ENCODE measurements around the gene EIF4A3.

Gene EIF4A3

DNA sequence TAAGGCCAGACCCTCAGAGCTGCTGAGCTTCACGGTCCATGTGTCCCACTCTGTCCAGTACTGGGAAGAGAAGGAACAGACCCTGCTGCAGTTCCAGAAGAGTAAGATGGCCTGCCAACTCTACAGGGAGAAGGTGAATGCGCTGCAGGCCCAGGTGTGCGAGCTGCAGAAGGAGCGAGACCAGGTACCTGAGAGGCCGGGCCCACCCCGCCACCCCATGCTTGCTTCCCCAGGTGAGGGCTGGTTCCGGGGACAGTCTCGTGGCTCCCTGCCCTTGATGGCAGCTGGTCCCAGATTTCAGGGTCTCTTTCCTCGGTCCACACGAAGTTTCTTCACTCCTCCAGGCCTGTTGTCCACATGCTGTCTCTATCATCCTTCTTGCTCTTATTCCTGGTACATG is 43.8 kb upstream of the EIF4A3 start:
- TF ChIP-seq, protein P1, sequence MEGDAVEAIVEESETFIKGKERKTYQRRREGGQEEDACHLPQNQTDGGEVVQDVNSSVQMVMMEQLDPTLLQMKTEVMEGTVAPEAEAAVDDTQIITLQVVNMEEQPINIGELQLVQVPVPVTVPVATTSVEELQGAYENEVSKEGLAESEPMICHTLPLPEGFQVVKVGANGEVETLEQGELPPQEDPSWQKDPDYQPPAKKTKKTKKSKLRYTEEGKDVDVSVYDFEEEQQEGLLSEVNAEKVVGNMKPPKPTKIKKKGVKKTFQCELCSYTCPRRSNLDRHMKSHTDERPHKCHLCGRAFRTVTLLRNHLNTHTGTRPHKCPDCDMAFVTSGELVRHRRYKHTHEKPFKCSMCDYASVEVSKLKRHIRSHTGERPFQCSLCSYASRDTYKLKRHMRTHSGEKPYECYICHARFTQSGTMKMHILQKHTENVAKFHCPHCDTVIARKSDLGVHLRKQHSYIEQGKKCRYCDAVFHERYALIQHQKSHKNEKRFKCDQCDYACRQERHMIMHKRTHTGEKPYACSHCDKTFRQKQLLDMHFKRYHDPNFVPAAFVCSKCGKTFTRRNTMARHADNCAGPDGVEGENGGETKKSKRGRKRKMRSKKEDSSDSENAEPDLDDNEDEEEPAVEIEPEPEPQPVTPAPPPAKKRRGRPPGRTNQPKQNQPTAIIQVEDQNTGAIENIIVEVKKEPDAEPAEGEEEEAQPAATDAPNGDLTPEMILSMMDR (IDR thresholded peaks at IDR 0.05; ENCODE audit: insufficient read depth, low read depth, low read length, missing control alignments): no peak
- DNase-seq (ENCODE audit: low read depth): no peak
- no peak overlapping the region for H3K4me3 ChIP-seq (ENCODE audit: low read length)

DNA sequence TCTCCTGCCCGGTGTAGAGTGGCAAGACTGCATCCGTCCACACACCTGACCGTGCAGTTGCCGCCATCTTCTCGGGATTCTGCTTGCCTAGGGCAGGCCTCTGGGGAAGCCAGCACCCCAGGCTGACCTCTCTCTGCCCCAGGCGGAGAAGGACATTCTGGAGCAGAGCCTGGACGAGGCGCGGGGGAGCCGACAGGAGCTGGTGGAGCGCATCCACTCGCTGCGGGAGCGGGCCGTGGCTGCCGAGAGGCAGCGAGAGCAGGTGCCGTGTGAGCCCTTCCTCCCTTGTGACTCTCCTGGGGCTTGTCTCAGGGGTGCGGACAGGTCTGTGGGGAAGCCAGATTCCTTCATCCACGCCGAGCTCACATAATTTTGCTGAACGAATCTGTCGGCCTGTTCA is 42.7 kb upstream of the EIF4A3 start:
- no peak overlapping the region for H3K4me3 ChIP-seq (ENCODE audit: low read length)
- DNase-seq (ENCODE audit: low read depth): no peak
- TF ChIP-seq, protein P1 (IDR thresholded peaks at IDR 0.05; ENCODE audit: insufficient read depth, low read depth, low read length, missing control alignments): no peak

GRCh38 chr17:80187515-80187941 is 40.6 kb upstream of the EIF4A3 start:
- TF ChIP-seq, protein P1 (IDR thresholded peaks at IDR 0.05; ENCODE audit: insufficient read depth, low read depth, low read length, missing control alignments): no peak
- no peak overlapping the region for H3K4me3 ChIP-seq (ENCODE audit: low read length)
- DNase-seq (ENCODE audit: low read depth): peak; percentile 42

DNA sequence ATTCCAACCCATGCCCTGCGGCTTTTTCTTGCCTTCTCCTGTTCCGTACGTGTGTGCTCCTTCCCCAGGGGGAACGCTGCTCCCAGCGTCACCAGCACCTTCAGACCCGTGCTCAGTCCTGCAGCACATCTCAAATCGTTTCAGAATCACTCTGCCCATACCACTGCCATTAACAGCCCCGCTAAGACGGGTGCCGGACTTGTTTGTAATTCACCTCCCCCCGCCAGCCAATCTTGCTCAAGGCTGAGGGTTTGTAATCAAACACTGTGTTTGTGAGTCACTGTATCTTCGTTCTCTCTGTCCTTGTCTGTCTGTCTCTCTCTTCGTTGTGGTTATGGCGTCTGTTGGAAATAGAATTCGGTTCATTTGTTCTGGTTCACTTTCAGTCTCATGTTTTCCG is 40.2 kb upstream of the EIF4A3 start:
- DNase-seq (ENCODE audit: low read depth): peak; percentile 73
- TF ChIP-seq, protein P1 (IDR thresholded peaks at IDR 0.05; ENCODE audit: insufficient read depth, low read depth, low read length, missing control alignments): no peak
- no peak overlapping the region for H3K4me3 ChIP-seq (ENCODE audit: low read length)

- TF ChIP-seq, protein P1 (IDR thresholded peaks at IDR 0.05; ENCODE audit: insufficient read depth, low read depth, low read length, missing control alignments): no peak
- DNase-seq (ENCODE audit: low read depth): no peak
- H3K4me3 ChIP-seq (ENCODE audit: low read length): no peak overlapping the region
Measured at GRCh38 chr17:80185968-80186367, 39.0 kb upstream of the EIF4A3 start.

- no peak for DNase-seq (ENCODE audit: low read depth)
- TF ChIP-seq, protein P1 (IDR thresholded peaks at IDR 0.05; ENCODE audit: insufficient read depth, low read depth, low read length, missing control alignments): no peak
- H3K4me3 ChIP-seq (ENCODE audit: low read length): no peak overlapping the region
Measured at GRCh38 chr17:80184423-80184714, 37.4 kb upstream of the EIF4A3 start.

DNA sequence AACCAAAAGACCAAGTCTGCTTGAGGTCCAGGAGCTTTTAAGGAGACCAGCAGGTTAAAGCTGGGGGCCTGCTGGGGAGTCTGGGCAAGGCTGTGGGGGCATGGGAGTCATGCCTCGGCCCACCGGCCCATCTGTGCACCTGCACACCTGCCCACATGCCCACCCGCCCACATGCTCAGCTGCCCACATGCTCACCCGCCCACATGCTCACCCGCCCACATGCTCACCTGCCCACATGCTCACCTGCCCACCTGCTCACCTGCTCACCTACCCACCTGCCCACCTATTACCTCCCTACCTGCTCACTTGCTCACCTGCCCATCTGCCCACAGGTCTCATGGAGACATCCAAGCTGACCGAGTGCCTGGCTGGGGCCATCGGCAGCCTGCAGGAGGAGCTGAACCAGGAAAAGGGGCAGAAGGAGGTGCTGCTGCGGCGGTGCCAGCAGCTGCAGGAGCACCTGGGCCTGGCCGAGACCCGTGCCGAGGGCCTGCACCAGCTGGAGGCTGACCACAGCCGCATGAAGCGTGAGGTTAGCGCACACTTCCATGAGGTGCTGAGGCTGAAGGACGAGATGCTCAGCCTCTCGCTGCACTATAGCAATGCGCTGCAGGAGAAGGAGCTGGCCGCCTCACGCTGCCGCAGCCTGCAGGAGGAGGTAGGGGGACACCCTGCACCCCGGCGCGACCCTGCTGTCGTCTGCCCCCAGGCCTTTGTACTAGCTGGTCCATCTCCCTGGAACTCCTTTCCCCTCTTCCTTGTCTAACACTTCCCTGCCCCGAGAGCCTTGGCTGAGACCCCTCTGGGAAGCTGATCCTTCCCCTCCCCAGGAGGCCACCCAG is 36.9 kb upstream of the EIF4A3 start:
- TF ChIP-seq, protein P1 (IDR thresholded peaks at IDR 0.05; ENCODE audit: insufficient read depth, low read depth, low read length, missing control alignments): no peak
- H3K4me3 ChIP-seq (ENCODE audit: low read length): no peak overlapping the region
- no peak for DNase-seq (ENCODE audit: low read depth)

Measured in epithelial cell of esophagus (primary cell).